Fibroblast of gingiva (primary cell): ENCODE measurements around the gene ADAP1.
"Not testable (repeated sequence)": the region's sequence is repeated elsewhere in the genome, so short reads cannot be mapped to it uniquely, and the experiment has no call there.

Source experiments
- DNase-seq: peaks from one replicate; pipeline ENCODE4 v3.0.0-alpha.2; 2011; ENCODE audit warnings: low read depth

The ADAP1 gene

DNA sequence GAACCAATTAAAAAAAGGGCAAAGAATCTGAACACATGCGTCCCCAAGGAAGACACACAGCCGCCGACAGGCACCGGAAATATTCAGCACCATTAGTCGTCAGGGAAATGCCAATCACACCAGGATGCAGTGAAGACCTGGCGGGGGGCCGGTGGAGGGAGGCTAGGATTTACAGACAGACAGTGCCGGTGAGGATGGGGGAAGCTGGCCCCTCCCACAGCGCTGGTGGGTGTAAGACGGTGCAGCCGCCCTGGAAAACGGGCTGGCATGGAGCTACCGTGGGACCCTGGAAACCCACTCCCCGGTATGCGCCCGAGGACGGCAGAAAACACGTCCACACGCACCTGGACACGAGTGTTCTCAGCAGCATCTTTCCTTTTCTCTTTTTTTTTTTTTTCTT, 4.8 kb upstream of the ADAP1 start:
- DNase-seq, result no peak

DNA sequence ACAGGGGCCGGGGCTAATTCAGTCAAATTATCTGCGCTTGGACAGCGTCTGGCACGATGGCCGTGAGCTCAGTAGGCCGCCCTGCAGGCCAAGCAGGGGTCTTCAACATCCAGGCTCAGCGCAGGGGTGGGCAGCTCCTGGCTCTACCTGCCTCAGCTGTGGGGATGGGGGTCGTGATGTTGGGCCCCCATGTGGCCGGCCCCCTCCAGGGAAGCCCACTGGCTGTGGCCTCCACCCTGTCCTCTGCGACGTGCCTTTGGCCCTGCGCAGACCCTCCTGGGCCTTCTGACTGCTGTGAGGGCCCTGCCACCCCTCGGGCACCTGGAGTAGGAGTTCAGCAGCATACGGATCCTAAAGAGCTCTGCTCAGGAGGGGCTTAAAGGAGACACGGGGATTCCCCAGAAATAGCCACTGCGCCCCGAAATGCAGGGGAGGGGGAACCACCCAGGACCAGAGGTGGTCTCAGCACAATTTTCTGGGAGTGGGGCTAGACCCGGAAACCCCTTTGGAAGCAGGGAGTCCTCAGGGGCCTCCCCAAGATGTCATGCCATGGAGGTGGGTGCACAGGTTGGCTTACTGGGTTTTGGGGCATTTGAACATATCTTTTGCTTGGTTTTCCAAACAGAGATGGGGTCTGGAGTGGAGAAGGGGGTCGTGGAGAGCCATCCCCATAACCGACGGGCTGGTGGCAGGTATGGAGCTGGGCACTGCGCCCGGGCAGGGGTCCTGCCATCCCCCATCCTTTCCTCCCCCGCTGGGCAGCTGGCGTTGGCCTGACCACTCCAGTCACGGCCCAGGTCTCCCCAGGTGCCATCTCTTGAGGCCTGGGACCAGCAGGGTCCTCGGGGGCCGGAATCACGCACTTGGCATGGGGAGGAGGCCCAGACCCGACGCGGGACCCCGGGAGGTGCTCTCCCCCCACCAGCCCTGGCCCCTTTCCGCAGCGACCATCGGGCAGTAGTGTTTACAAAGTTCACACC, 4.0 kb upstream of the ADAP1 start:
- no peak for DNase-seq

DNA sequence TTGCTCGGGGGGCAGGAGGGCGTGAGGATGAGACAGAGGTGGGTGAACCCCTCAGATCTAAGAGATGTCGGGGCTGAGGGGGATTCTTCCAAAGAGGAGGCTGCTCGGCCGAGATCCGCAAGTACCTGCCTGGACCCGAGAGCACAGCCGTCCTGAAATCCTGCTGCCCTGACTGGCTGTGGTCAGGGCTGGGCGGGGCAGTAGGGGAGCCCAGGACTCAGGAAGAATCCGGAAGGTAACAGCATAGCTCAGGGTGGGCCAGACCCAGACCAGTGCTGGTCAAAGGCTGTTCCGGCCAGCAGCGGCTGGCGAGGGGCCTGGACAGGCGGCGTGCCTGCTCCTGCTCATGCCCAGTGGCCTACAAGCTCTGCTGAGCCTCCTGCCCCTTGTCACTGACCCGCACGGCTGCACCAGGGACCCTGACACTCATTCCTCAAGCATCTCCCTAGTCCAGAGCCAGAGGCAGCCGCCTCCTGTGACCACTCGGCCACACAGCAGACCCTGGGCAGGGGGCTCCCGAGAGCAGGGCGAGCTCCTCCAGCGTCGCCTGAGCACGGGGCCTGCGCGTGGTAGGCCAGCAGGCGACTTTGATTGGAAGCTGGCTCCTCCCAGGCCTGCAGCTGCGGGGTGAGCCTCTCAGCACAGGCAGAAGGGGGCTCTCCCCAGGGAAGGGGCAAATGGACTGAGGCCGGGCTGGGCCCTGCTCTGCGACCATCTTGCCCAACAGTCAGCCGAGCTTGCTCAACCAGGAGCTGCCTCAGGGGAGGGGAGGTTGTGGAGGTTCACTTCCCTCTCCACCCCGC, 3.1 kb upstream of the ADAP1 start:
- no peak for DNase-seq

DNA sequence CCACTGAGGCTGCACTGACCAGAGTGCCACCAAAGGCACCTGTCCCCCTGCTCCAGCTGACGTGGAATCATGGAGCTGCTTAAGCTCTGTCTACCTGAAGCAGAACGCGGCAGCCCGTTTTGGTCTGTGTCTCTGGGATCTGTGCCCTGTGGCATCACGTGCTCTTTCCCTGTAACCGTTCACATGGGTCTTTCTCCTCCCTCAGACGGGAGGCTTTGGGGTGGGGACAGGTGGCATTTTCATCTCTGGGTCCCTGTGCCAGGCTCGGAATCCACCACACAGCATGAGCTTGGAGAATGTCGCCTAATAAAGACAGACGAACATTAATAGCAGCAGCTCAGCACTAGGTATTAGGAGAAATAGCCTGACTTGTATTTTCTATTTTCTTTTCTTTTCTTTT, 1.6 kb upstream of the ADAP1 start:
- no peak for DNase-seq

DNA sequence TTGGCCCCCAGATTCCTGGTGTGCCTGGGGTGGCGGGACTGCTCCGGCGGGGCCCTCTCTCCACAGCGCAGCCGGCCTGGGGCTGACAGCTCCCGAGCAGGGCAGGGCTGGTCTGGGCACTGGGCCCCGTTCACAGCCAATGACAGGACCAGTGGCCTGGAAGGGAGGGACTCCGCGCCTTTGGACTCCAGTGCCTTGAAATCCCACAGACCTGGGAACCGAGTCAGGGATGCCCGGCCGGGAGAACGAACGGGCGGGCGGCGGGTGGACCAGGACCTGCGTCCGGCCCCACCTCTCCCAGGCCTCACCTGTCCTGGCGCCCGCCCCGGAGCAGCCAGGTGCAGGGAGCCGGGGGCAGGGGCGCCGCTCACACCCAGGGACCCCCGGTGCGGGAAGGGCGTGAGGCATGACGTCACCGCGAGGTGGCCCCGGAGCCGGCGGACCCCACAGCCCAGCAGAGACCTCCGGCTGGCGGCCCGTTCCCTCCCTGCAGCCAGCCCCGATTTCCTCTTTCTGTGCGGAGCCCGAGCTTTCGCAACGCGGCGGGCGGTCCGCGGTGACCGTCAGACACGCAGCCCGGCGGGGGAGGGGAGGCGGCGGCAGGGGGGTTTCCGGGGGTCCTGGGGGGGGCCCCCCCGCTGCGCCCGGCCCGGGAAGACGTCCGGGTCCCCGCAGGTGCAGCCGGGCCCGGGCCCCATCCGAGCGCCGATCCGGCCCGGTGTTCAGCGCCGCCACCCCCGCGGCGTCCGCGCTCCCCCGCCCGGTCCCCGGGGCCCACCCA, 743 bp downstream of the ADAP1 start:
- DNase-seq, result peak; percentile 14

DNA sequence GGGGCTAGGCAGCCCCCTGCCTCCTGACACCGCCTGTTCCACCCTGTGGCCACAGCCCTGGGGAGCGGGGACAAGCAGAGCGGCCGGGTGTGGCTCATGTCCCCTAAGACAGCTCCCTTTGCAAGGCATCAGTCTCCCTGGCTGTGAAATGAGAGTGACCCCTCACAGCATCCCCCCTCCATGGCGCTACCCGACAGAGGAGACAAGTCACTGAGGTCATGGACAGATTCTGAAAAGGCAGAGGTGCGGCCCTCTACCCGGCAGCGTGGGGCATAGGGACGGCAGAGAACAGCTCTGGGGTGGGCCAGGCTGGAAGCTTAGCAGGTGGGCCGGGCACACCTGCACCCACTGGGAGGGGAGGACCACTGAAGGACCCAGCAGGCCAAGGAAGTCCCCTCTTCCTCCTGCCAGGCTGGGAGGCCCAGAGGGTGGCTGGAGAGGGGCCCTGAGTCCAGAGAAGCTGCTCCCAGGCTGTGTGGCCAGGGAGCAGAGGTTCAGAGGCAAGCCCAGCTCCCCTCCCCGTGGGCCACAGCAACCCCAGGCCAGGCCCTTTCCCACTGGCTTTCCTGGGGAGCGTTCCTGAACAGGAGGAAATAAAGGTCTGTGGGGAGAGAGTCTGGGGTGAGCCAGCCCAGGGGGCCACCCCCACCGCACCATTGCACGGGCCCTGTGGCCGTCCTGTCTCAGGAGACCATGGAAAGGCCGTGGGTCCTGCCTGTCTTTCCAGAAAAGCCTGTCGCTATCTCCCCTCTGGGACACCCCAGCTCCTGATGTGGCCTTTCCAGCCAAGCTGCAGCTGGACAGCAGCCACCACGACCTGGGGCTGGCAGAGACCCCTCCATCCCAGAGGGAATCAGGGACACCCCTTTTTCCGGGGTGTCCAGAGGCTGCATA, 1.7 kb downstream of the ADAP1 start:
- DNase-seq, result no peak

DNA sequence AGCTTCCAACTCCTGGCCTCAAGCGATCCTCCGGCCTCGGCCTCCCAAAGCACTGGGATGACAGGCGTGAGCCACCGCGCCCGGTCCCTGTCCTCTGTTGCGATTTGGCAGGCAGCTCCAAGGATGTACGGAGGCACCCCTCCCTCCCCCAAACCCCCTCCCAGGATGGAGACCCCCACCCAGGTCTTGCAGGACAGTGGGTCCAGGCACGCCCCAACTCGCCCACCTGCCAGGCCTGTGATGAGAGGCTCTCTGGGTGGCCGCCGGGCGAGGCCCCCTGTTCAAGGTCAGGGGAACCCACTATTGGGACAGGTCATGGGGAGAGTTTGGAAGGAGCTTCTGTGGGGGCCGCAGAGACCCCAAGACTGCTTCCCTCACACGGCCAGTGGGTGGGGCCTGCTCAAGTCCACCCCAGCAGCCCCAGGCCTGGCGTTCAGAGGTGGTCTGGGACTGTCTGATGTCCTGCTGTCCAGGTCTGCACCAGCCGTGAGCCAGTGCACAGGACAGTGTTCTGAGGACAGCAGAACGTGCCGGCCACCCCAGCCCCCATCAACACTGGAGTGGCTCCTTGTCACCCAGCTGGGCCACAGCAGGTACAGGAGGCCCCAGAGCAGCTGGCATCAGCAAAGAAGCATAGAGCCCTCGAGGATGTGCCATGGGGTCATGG, 2.5 kb downstream of the ADAP1 start:
- DNase-seq, result no peak

DNA sequence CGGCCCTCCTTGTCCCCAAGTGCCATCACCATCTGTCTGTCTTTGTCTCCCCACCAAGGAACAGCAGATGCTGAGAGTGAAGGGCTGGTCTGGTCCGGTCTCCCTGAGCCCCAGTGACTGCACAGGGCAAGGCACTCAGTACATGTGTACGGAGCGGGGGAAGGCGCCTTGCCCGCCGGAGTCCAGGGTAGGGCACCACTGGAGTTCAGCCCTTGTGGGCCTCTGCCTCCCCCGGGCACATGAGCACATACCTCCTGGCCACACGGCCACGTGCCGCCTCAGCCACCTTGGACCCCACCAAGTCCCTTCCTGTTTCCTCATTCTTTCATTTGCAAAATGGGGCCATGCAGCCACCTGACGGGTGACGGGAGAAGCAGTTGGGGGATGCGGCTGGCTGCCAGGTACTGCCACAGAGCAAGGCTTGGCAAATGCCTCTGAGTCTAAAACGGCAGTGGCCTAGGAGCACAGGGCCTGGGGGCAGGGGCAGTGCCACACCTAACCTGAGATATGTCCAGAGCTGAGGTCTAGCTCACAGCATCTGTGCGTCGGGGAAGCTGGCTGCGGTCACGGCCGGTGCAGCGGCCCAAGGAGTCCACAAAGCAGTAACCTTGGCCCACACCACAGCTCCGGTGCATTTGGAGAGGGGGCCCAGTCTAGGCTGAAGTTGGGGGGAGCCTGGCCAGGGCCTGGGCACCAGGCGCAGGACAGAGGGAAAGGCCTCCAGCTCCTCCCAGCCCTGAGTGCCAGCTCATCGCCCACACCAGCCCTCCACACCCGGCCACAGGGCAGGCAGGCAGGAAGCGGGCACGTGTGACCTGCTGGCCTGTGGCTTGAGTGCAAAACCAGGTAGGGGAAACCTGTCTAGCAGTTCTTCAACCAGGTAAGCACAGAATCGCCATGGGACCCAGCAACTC, 5.2 kb downstream of the ADAP1 start:
- DNase-seq, result no peak

DNA sequence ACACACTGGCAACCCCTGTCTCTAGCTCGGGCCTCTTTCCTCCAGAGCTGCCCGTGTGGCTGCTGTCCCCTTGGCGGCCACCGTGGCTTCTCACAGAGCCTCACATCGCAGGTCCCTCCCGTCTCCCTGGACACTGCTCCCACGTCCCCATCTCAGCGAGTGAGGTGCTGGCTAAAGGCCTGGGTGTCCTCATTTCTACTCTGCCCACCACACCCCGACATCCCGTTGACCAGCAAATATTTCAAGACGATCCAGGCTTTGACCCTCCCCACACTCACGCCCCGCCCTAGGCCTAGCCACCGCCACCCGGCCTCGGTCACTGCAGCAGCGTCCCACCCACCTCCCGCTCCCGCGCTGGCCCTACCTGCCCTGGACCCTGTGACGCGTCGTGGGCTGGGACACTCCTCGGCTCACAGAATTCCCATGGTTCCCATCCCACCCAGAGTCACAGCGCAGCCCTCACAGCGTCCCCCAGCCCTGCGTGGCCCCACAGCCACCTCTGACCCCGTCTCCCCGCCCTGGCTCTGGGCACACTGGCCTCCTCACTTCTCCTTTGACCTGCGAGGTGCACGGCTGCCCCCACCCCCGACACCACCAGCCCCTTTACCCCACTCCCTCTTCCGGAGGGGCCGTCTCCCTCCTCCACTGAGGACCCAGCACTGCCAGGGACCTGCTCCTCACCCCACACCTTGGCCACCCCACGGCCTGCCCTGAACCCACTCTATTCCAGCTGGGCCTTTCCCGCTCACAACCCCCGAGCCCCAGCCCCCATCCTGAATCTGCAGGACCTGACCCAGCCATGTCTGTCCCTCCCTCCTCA, 6.9 kb downstream of the ADAP1 start:
- no peak for DNase-seq

DNA sequence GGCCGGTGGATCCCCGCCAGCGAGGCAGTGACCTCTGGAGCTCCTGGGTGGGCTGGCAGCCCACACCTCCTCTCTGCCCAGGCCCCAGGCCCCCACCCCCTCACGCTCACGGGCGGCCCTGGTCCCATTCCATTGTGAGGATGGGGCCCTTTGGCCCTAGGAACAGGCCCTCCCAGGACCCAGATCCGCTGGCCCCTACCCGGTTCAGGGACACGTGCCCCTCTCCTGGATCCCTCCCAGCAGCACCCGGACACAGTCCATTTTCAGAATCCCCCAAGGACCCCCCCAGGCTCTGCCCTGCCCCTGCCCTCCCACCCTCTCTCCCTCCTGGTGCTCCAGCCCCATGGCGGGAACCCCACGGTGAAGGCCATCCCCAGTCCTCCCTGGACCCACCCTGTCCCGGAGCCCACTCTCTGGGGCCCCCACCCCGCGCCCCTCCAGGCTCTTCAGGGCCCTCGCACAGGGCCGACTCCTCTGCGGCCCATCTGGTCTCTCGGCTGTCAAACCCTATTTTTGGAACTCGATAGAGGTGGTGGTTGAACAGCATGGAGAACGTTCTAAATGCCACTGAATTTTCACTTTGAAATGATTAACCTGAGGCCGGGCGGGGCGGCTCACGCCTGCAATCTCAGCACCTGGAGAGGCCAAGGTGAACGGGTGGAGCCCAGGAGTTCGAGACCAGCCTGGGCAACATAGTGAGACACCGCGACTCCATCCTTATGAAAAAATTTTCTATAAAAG, 8.1 kb downstream of the ADAP1 start:
- DNase-seq, result no peak

DNA sequence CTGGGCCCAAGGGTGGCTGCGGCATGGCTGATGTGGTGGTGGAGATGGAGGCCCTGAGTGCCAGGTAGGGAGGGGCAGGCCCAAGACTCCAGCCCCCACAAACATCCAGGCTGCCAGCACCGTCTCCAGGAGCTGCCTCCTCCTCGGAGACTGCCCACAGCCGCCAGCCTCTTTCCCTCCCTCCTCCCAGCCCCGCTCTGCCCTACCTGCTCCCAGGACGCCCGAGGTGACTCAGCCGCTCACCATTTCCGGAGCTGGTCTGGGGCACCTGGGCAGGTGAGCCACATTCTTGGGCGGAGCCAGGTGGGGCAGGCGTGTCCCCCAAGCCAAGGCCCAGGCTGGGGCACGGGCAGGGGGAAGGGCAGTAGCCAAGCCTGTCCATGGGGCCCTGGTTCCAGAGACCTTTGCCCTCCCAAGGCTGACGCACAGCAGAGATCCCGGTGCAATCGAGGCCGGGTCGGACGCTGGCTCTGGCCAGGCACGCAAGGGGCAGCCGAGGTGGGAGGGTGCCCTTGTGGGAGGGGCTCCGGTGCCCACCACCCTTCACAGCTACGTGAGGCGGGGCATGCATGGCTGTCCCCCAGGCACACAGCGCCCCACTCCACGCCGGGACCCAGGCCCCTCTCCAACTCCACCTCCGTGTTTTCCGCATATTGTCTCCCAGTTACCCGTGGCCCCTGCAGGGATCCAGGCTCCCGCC, 8.8 kb downstream of the ADAP1 start:
- no peak for DNase-seq

DNA sequence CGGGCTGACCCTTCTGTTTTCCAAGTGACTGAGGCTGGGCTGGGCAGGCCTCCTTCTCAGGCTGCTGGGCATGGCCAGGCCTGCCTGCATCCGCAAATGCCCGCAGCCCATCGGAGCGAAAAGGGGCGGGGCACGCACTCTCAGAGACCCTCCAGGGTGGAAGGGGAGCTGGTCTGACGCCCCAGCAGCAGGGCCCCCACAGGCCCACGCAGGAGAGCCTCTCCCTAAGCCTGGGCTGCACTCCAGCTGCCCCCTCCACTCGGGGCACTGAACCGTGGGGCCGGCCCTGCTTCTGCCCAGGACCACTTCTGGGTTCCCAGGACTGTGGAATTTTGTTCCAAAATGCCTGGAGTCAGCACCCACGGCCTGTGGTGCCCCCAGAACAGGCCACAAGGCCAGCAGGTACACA, 9.3 kb downstream of the ADAP1 start:
- DNase-seq, result no peak

DNA sequence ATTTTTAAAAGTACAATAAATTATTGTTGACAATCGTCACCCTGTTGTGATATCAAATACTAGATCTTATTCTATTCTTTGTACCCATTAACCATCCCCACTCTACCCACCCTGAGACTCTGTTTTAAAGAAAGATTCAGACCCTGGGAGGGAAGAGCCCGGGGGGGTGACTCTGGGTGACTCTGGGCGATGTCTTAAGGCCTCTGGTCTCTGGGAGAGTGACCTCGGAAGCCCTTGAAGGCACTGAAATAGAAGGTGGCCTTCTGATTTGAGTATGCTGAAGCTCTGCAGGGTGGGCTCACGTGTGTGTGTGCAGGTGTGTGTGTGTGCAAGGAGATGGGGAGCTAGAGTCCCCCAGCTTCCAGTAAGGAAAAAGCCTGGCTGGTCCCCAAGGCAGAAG, 9.7 kb downstream of the ADAP1 start:
- DNase-seq, result no peak

DNA sequence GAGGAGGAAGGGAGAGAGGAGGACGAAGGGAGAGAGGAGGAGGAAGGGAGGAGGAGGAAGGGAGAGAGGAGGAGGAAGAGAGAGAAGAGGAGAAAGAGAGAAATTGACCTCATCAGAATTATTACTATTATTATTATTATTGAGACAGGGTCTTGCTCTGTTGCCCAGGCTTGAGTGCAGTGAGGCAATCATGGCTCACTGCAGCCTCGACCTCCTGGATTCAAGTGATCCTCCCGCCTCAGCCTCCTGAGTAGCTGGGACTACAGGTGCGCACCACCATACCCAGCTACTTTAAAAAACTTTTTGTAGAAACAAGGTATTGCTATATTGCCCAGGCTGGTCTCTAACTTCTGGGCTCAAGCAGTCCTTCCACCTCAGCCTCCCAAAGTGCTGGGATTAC, 10.7 kb downstream of the ADAP1 start:
- not testable (repeated sequence) for DNase-seq

DNA sequence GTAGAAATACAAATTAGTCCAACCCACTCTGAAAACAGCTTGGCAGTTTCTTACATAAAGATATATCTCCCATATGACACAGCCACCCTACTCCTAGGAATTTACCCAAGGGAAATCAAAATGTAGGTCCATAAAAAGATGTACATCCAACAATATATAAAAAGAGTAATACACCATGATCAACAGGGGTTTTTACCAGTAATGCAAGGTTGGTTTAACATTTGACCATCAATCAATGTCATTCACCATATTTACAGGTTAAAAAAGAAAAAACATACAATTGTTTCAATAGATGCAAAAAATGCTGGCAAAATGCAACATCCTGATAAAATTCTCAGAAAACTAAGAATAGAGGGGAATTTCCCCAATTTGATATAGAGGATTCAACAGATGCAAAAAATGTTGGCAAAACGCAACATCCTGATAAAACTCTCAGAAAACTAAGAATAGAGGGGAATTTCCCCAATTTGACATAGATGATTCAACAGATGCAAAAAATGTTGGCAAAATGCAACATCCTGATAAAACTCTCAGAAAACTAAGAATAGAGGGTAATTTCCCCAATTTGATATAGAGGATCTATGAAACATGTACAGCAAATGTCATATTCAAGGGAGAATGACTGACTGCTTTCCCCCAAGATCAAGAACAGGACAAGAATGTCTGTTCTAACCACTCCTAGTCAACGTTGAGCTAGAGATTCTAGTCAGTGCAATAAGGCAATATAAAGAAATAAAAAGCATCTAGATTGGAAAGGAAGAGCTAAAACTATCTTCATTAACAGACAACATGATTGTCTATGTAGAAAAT, 13.7 kb downstream of the ADAP1 start:
- DNase-seq, result no peak

DNA sequence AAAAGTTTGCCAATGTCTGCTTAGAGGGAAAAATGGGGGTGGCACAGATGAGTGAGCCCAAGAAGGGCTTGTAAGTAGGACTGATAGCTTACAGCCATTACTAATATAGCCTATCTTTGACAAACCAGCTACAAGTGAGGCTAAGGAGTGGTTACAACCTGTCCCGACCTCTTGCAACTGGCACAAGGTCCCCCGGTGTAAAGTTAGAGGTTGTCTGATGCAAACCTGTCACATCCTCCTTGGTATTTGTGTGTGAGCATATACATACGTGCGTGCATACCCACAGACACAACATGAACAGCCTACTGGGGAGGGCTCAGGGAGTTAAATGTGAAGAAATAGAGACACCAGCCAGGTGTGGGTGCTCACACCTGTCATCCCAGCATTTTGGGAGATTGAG, 14.6 kb downstream of the ADAP1 start:
- DNase-seq, result no peak
